ENCODE data around the gene LHPP.

The LHPP gene

GRCh38 chr10:124660404-124661125 lies 198.9 kb downstream of the LHPP start:
- no peaks in the 10 kb centered on the region for H3K36me3 ChIP-seq (ENCODE audit: insufficient read depth, low read length)
- H3K9me3 ChIP-seq (ENCODE audit: low read depth, low read length): no peaks in the 10 kb centered on the region
- no peak overlapping the region for H3K27ac ChIP-seq
- H3K9ac ChIP-seq (ENCODE audit: insufficient read length): no peak overlapping the region
- DNase-seq (ENCODE audit: low read depth, low spot score): no peak
- H3K4me3 ChIP-seq: no peak overlapping the region
- TF ChIP-seq POLR2AphosphoS5 (IDR thresholded peaks at IDR 0.05; ENCODE audit: borderline replicate concordance, low read depth, low read length): no peak
- no peak for TF ChIP-seq EZH2 (IDR thresholded peaks at IDR 0.05)
- TF ChIP-seq FOXP2 (optimal IDR thresholded peaks at IDR 0.05; ENCODE audit: control extremely low read depth, extremely low read length, insufficient read depth): no peak

- Histone ChIP-seq H3K36me3 (ENCODE audit: insufficient read depth, low read length) (no peaks in the 10 kb centered on the region), H3K9me3 (ENCODE audit: low read depth, low read length) (no peaks in the 10 kb centered on the region), H3K27ac (no peak overlapping the region), H3K9ac (ENCODE audit: insufficient read length) (no peak overlapping the region), H3K4me3 (no peak overlapping the region)
- TF ChIP-seq POLR2AphosphoS5 (IDR thresholded peaks at IDR 0.05; ENCODE audit: borderline replicate concordance, low read depth, low read length): no peak
- TF ChIP-seq FOXP2 (optimal IDR thresholded peaks at IDR 0.05; ENCODE audit: control extremely low read depth, extremely low read length, insufficient read depth): no peak
- no peak for TF ChIP-seq EZH2 (IDR thresholded peaks at IDR 0.05)
- no peak for DNase-seq (ENCODE audit: low read depth, low spot score)
Observed at GRCh38 chr10:124661660-124662180, 200.1 kb downstream of the LHPP start.

- Histone ChIP-seq H3K9me3 (ENCODE audit: low read depth, low read length) (no peaks in the 10 kb centered on the region), H3K27ac (no peak overlapping the region), H3K9ac (ENCODE audit: insufficient read length) (no peak overlapping the region), H3K36me3 (ENCODE audit: insufficient read depth, low read length) (no peaks in the 10 kb centered on the region), H3K4me3 (no peak overlapping the region)
- no peak for DNase-seq (ENCODE audit: low read depth, low spot score)
- TF ChIP-seq FOXP2 (optimal IDR thresholded peaks at IDR 0.05; ENCODE audit: control extremely low read depth, extremely low read length, insufficient read depth) (no peak), POLR2AphosphoS5 (IDR thresholded peaks at IDR 0.05; ENCODE audit: borderline replicate concordance, low read depth, low read length) (no peak)
Observed at GRCh38 chr10:124663228-124663627, 201.6 kb downstream of the LHPP start.

Data from SK-N-MC (cell line).